ENCODE measurements around the gene ANKRD36B. TPM values are rescaled to one million over a fixed set of nuclear protein-coding genes. Genes with fewer than 3 reads are reported as not detected.
"Not testable (repeated sequence)": the region's sequence is repeated elsewhere in the genome, so short reads cannot be mapped to it uniquely, and the experiment has no call there.

ANKRD36B gene
- 26.2 and 32.3 TPM in 2 replicates for total RNA-seq

DNA sequence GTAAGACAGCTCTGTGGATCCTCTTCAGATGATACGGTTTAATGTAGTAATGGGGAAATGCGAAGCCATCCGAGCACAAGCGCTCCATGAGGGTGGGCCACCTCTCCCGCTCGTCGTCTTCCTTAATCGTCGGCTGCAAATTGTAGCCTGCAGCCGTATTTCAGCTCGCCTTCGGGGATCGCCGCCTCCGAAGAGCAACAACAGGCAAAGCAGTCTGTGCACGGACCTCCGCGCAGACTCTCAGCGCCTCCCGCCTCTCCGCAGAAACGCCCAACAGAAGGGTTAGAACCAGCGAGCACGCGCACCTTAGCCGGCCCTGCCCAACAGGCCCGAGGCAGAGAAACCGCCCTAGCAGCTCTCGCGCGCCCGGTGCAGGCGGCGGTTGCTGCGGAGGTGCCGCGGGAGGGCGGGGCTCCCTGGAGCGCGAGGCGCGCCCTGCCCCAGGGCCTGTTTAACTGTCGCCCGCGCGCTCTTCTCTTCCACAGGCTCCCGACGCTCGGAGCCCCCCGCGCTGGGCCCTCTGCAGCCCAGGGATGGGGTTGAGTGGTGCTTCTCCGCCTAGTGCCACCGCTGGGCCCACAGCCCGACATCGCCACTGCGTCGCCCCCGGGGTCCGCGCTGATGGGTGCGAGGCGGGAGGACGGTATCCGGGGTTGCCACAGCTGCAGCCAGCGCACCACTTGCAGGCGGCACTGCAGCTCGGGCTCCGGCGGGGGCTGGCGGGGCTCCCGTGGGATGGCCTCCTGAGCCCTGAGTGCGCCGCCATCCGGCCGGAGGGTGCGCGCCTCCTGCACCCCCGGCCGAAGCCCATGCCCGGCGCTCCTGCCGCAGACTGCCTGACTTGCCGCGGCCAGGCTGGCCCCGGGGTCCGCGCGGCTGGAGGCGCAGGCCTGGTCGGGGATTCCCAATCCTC is at the start of gene ANKRD36B:
Gene ANKRD36B (minus strand): TSS at position 280 of the 913 bp plus-strand sequence. CDS start 192 bp downstream, at position 88.
- DNase-seq (ENCODE audit: low read depth in 2 of 2), result peak; percentile 47 to 66

DNA sequence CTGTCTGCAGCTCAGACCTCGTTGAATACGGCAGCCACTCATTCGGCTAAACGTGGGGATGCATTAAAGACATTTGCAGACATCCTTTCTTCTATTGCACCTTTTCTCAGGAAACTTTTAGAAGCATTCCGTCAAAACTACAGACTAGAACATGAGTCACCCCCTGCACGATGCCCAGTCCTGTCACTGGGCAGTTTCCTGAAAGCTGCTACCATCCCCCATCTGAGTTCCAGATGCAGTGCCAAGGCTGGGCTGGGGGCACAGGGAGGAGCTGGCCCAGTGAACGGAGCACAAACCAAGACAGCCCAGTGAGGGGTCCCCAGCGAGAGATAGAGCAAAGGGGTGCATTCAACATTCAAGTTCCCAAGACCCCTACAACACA is 36.4 kb upstream of the ANKRD36B start:
- DNase-seq (ENCODE audit: low read depth in 2 of 2), result not testable (repeated sequence)

DNA sequence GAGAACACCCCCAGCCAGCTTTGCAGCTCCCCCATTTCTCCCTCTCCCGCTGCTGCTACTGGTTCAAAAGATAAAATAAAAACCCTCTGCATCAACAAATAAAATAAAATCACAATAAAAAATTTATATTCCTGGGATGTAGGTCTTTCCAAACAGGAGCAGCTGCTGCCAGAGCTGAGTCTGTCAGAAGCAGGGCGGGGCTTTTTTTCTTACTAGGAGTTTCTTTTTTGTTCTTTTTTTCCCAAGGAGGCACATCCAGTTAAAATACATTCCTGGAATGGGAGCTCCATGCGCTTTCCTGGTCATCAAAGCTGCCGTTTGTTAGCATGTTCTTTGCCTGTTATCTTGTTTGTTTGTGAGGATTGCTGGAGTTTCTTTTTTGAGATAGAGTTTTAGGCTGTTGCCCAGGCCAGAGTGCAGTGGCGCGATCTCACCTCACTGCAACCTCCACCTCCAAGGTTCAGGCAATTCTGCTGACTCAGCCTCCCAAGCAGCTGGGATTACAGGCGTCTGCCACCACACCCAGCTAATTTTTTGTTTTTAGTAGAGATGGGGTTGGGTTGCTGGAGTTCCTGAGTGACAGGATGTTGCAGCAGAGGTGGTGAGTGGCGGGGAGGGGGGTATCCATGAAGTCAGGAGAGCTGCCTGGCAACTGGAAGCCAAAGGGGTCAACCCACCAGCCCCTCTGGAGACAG is 35.8 kb upstream of the ANKRD36B start:
- not testable (repeated sequence) for DNase-seq (ENCODE audit: low read depth in 2 of 2)

DNA sequence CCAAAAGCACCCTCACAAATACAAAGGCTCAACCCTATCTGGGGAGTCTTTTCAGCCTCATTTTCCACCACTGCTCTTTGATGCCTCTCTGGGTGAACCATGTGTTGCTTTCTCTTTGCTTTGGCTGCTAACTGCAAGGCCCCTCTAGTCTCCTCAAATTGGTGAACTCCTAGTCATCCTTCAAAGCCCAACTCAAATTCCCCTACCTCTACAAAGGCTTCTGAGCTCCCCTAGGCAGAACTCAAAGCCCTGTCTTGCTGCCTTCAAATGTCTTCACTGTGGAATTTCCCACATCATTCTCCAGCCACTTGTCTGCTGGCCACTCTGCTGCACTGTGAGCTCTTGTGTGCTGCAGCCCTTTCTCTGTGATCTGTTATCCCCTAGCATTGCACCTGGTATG is 33.3 kb upstream of the ANKRD36B start:
- not testable (repeated sequence) for DNase-seq (ENCODE audit: low read depth in 2 of 2)

DNA sequence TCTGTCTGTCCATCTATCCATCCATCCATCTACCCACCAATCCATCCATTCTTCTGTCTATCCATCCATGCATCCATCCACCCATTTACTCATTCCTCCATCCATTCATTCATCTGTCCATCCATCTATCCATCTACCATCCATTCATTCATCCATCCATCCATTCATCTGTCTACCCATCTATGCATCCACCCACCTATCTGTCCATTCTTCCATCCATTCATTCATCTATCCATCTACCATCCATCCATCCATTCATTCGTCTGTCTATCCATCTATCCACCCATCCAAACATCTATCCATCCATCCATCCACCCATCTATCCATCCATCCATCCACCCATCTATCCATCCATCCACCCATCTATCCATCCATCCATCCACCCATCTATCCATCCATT is 30.8 kb upstream of the ANKRD36B start:
- DNase-seq (ENCODE audit: low read depth in 2 of 2), result not testable (repeated sequence)

DNA sequence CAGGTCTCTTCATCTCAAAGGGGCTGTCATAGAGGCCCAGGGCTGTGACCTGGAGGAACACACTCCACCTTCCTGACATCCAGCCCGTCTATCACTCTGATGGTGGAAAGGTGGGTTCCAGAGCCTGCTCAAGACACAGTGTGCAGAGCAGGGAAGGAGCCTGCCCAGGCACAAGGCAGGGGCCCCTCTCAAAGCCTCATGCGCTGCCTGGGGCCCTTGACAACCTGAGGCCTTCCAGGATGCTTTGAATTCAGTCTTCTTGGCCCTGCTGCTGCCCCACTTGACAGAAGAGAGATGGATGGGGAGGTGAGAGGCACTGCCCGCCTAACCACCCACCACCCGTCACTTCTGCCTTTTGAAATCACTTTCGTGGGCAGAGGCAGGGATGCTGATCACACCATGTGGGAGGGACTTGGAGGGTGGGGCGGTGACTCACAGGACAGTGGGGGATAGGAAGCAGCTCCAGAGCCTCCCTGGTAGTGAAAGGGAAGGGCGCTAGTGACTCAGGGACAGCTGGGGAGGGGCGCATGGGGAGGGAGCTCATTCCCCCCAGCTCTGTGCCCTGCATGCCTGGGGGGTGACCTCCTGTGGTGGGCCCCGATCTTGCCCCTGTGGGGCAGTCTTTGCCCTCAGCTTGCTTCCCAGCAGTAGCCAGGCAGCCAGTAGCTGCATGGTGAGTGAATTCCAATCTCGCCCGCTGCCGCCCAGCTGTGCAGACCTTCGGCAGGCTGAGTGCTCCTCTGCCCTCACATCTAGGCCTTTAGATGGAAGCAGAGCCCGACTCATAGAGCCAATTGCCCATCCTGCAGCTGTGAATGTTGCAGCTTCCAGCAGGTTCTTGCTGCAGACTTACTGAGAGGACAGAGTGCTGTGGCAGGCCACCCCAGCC is 29.5 kb upstream of the ANKRD36B start:
- DNase-seq (ENCODE audit: low read depth in 2 of 2), result peak in 1 of 2 donors; percentile 19

DNA sequence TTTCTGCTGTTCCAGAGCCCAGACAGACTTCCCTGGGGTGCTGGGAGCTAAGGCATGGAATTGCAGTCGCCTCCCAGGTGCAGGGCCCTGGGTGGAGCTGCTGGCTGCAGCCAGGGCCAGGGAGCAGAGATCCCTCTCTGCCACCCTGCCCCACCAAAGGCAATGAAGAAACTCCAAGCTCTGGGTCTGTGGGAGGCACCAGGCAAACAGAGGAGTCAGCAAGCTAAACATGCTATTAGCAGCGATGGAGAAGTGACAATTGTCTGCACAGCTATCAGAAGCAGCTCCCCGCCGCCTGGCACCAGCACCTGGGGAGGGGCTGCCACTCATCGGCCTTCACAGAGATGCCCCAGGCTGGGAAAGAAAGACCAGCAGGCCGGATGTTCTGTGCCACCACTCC is 28.2 kb upstream of the ANKRD36B start:
- no peak for DNase-seq (ENCODE audit: low read depth in 2 of 2)

DNA sequence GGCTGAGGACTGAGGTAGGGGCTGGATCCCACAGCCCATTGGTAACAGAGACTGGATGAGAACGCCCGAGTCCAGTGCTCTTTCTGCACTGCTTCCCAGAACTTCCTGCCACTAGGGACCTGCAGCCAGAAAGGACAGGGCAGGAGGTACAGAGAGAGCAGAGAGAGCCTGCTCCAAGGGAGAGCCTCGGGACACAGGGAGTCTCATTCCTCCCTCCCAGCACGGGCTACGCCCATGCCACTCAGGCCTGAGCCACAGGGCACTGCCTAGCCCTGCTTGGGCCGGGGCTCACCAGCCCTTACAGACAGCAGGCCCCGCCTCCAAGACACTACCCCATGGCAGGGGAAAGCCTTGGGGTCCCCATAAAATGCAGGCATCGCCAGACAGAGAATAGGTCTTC is 26.1 kb upstream of the ANKRD36B start:
- not testable (repeated sequence) for DNase-seq (ENCODE audit: low read depth in 2 of 2)

DNA sequence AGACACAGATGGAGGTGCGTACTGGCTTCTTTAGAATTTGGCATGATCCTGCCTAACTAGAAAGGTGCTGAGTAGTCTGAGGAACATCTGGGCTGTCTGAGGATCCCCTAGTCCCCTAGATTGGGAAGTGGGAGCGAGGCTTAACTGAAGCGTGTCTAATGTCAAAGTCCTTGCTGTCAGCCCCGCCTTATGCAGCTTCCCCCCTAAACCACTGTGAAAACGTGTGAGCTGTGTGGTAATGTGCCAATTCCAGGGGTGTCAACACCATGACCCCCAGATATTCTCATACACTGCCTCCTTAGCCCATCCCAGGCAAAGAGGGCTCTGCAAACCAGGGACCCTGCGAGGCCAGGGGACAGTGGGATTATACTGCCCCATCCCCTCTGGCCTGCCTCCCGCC is 22.2 kb upstream of the ANKRD36B start:
- not testable (repeated sequence) for DNase-seq (ENCODE audit: low read depth in 2 of 2)

DNA sequence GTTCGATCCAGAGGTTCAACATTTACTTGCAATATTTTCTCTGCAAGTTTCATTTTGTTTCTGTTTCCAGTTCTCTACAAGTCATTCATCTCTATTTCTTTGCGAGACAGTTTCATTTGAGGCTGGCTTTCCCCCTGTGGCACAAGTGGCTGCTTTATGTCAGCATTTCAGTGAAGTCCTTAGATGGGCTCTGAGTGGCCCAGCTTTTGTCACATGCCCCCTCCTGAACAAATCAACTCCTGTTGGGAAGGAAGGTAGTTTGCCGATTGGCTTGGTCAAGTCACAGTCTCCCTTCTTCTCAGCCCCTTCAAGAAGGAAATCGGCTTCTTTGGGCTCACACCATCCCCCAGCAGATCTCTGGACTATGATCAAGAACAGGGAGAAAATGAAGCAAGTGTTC is 19.1 kb upstream of the ANKRD36B start:
- DNase-seq (ENCODE audit: low read depth in 2 of 2), result not testable (repeated sequence)

DNA sequence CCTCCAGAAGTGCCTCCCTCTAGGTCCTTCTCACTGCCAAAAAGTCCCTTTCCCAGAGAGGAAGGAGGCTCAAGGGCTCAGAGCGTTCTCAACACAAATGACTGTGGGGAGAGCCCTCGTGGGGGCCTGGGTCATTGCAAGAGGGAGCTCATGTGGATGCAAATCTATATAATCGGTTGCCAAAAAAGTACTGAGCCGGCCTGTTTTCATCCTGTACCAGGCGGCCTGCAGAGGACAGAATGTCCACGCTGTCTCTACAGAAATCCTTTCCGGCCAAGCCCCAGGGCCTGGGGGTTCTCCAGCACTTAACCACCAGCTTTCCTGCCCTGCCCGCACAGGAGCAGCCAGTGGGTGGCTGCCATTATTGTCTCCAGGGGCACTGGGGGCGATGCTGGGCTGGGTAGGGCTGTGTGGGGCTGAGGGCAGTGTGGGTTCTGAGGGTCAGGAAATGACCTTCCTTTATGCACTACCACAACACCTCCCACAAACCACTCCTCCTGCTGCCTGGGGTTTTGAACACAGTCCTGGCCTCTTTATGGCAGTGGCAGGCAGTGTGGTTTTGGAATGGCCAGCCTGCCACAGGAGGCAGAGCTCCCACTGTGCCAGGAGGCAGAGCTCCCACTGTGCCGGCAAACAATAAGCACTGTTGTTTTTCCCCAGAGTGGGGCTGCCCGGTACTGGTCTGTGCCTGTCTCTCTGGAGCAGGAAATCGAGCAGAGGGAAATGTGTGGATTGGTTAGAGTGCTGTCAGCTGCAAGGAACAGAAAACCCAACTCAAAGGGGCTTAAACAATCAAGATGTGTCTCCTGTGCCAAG is 16.1 kb upstream of the ANKRD36B start:
- DNase-seq (ENCODE audit: low read depth in 2 of 2), result not testable (repeated sequence)

DNA sequence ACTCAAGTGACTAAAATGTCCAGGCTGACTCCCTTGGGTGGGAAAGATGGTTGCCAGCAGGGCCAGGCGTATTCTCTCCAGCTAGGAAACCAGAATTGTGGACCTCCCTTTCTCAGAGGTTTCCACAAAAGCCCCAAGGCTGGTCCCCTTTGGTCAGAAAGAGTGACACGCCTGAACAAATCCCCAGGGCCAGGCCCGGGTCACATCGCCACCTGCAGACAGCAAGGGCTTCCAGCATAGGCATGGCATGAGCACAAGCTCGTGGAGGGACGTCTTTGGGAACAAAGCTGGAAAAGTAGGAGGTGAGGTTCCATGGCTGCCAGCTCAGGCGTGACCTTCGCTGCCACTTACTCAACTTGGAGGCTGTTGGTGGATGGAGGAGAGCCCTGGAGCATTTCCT is 15.4 kb upstream of the ANKRD36B start:
- not testable (repeated sequence) for DNase-seq (ENCODE audit: low read depth in 2 of 2)

DNA sequence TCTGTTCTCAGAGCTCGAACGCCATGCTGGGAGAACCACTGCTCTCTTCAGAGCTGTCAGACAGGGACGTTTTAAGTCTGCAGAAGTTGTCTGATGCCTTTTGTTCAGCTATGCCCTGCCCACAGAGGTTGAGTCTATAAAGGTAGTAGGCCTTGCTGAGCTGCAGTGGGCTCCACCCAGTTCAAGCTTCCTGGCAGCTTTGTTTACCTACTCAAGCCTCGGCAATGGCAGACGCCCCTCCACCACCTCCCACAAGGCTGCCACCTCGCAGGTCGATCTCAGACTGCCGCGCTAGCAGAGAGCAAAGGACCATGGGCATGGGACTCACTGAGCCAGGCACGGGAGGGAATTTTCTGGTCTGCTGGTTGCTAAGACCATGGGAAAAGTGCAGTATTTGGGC is 11.9 kb upstream of the ANKRD36B start:
- not testable (repeated sequence) for DNase-seq (ENCODE audit: low read depth in 2 of 2)

DNA sequence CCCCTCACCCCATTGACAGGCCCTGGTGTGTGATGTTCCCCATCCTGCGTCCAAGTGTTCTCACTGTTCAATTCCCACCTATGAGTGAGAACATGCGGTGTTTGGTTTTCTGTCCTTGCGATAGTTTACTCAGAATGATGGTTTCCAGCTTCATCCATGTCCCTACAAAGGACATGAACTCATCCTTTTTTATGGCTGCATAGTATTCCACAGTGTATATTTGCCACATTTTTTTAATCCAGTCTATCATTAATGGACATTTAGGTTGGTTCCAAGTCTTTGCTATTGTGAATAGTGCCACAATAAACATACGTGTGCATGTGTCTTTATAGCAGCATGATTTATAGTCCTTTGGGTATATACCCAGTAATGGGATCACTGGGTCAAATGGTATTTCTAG is 6.5 kb upstream of the ANKRD36B start:
- DNase-seq (ENCODE audit: low read depth in 2 of 2), result not testable (repeated sequence)

DNA sequence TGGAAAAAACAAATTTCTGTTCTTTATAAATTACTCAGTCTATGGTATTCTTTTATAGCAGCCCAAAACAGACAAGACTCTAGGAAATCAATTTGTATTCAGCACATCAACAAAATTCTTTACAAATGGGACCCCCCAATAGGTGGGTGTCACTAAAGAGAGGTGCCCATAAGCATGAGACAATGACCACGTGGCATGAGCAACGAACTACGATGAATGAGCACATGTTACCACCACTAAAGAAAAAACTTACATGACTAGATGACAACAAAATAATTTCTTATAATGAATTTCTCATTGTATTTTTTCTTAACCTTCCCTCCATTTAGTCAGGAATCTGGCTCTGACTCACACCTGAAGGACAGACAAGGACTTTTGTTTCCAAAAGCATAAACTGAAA is 3.8 kb upstream of the ANKRD36B start:
- DNase-seq (ENCODE audit: low read depth in 2 of 2), result not testable (repeated sequence)

DNA sequence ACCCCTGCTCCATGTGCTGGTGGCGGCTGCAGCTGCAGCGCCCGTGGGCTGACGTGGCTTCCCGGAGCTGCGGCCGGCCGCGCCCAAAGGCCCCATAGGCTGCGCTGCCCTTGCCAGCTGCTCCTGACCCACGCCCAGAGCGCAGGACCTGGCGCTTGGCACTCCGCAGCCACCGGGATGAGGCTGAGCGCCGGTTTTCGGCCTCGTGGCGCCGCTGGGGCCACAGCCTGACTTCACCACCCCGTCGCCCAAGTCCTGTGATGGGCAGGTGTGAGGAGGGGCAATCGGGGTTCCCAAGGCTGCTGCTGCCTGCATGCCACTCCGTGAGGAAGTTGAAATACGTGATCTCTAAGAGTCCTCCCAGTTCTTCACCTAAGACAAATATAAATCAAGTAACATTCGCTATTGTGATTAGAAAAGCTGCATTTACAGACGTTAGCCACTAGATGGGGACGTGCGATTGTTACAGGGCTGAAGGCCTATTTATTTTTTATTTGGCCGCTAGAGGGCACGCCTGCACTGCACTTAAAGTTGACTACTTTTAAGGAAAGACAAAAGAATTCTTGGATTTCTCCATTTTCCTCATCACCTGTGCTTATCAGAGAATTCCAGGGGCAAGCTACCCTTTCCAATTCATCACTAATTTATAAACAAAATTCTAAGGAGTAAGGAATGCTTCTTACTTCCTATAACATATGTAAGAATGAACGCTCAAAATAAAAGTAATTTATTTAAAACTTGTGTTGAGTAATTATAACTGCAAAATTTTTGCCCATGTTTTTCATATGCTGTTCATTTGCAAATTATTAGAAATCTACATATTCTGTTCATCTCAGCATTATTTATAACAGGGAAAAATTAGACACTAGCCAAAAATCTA is 1.1 kb upstream of the ANKRD36B start:
- DNase-seq (ENCODE audit: low read depth in 2 of 2), result peak; percentile 86 to 88

DNA sequence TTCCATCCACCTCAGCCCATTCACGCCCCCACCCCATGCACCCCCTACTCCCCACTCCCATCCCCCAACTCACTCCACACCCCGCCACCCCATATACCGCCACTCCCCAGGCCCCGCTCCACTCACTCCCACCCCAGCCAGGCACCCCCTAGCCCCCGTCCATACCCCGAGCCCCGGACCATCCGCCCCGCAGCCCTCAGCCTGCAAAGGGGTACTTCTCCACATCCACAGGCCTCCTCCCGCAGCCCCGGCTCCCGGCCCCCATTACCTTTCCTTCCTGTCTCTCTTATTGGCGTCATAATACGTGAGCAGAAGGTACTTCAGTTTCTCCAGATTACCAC is 450 bp downstream of the ANKRD36B start:
- not testable (repeated sequence) for DNase-seq (ENCODE audit: low read depth in 2 of 2)

DNA sequence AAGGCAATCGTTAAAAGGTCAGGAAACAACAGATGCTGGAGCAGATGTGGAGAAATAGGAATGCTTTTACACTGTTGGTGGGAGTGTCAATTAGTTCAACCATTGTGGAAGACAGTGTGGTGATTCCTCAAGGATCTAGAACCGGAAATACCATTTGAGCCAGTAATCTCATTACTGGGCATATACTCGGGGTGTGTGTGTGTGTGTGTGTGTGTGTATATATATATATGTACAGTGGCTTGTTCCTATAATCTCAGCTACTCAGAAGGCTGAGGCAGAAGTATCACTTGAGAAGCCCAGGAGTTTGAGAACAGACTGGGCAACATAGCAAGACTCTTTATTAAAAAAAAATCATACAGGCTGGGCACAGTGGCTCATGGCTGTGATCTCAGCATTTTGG is 24.0 kb downstream of the ANKRD36B start:
- DNase-seq (ENCODE audit: low read depth in 2 of 2), result peak in 1 of 2 donors; percentile 5

DNA sequence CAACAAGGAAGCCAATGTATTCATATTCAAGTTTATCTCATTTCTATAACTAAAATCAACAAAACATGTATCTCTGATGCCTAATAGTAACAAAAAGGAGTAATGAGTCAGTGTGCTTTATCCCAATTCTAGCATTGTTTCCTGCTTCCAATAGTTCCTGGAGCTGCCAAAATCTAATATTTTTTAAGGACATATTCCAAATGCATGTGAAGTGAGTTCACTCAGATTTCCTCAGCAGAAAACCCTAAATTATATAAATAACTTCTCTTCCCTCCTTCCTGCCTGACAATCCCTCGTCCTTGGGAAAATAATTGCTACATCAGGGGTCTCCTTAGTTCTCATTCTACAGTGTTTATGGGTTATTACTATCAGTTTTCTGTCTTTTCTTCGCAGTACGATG is 37.3 kb downstream of the ANKRD36B start:
- DNase-seq (ENCODE audit: low read depth in 2 of 2), result peak; percentile 9 to 16

DNA sequence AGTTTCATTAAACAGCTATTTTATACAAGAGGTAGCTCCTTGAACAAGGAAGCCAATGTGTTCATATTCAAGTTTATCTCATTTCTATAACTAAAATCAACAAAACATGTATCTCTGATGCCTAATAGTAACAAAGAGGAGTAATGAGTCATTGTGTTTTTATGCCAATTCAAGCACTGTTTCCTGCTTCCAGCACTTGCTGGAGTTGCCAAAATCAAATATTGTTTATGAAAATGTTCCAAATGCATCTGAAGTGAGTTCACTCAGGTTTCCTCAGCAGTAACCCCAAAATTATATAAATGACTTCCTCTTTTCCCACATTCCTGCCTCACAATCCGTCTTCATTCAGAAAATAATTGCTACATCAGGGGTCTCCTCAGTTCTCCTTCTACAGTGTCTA is 39.2 kb downstream of the ANKRD36B start:
- DNase-seq (ENCODE audit: low read depth in 2 of 2), result peak; percentile 65 to 75
